DMS53 treated with DMSO at 0.1 percent for 48 hours (cell line): Measurements from ENCODE around the gene CDH13.

ENCODE experiments used
- DNase-seq: peaks from one replicate; lab custom pipeline; 2025; ENCODE audit not compliant: unreplicated experiment; lab: John Stamatoyannopoulos, UW

The CDH13 gene

DNA sequence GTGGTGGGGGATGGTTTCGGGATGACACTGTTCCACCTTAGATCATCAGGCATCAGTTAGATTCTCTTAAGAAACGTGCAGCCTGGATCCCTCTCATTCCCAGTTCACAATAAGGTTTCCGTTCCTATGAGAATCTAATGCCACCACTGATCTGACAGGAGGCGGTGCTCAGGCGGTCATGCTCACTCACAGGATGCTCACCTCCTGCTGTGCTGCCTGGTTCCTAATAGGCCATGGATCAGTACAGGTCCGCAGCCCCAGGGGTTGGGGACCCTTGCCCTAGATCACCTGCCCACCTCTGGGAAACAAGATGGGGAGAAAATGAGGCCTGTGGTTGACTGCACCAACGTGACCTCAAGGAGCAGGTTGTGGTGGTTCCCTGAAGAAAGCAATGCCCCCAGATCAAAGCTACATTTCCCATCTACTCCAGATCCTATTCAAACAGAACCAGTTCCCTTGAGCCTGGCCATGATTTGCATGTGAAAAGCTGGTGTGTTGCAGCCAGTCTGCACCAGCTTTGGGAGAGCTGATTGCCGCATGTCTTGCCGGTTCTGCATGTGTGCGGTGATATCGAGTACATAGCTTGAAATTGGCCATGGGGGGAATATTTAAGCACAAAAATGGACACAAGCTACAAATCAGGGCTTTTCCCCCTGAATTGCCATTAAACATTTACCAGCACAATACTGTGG, 997.8 kb downstream of the CDH13 start:
- DNase-seq = no peak

DNA sequence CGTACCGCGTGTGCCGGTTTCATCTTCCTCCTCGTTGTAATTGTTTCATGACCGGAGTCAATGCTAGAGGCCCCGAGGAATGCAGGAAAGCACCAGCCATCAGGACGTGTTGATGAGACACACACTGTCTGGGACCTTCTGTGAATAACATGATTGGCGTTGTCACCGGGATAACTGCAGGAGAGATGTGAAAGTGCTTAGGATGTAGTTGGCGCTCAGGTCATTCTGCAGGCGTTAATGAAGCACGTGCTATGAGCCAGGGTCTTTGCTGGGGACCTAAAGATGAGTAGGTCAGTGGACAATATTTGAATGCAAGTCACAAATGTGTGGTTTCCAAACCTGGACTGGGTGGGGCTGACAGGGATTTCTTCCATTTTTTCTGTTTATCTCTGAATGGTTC, 999.4 kb downstream of the CDH13 start:
- no peak for DNase-seq

DNA sequence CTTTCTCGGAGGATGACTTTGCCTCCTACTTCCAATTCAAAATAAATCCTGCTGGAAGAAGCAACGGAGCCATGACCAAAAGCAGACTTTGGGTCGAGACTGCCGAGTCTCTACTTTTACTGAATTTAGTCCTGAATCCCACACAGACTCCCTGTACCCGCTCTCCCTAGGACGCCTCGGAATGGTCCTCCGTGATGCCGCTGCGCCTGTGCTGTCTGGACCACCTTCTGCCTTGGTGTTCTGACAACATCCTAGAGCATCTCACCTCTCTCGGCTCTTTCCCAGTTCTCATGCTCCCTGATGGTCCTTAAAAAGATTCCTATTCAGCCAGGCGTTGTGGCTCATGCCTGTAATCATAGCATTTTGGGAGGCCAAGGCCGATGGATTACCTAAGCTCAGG, 999.9 kb downstream of the CDH13 start:
- DNase-seq = no peak

DNA sequence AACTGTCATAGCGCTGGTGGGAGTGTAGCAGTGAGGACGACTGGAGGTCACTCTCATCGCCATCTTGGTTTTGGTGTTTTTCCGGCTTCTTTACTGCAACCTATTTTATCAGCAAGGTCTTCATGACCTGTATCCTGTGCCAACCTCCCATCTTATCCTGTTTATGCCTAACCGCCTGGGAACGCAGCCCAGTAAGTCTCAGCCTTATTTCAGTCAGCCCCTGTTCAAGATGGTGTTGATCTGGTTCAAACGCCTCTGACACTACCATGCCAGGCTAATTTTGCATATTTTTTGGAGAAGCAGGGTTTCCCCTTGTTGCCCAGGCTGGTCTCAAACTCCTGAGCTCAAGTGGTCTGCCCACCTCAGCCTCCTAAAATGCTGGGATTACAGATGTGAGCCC, 1001.2 kb downstream of the CDH13 start:
- DNase-seq = no peak

DNA sequence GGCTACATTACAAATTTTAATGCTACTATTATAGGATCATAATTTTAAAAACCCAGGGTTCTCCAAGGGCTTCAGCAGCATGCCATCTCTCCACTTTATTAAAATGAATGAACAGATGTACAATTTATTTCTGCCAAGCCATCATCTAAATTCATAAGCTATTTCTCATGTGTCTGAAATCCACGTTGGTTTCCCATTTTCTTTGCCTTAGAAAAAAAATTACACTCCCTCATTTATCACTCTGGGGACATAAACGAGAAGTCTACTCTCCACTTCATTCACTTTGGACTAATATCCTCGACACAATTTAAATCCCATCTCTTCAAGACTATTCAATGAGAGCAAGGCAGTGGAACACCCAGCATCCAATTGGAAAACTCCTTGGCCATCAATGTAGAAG, 1002.7 kb downstream of the CDH13 start:
- DNase-seq = no peak

DNA sequence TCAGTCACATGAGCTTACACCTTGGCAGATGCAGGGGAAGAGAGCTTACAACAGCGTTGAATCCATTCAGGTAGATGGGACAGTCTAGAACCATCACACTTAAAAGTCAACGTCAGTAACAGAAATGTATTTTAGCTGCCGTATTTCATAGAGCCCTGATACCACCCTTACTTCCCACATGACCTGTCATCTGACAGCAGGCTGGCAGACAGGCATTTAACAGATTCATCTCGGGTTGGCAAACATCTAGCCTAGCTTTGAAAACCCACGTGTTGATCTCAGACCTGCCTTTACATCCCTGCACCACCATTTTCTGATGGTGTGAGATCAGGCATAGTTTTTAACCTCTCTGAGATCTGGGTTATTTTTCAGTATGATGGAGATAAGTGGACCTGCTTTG, 1003.1 kb downstream of the CDH13 start:
- DNase-seq = no peak

DNA sequence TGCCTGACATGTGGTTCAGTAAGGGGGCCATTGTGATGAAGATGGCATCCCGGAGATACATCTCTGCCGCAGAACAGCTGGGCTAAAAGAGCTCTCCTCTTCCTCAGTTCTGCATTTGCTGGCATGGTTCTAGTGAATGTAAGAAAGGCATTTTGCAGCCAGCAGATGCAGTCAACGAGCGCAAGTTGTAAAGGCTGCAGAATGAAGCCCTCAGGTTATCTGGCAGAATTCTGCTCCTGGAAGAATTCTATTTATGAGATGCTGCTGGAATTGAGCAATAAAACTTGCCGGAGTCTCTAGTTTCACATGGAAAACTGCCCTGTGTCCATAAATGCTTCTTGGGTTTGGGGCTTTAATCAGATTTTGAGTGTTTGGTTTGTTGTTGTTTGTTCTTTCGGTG, 1004.2 kb downstream of the CDH13 start:
- DNase-seq = no peak

DNA sequence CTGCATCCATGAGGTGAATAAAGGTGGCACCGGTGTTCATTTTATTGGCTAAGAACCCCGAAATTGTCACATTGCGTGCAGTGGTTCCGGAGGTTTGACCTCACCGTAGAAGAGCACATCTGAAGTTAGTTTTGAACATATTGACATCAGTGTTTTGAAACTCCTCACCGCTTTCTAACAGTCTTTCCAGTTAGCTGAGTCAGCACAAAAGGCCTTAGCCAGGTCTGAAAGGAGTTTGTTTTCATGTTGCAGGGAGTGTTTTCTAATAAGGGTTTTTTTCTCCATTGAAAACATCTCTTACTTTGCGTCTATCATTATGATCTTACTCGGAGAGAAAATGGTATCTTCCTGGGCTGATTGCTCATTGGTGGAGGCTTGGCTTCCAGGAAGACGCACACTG, 1006.5 kb downstream of the CDH13 start:
- DNase-seq = no peak

DNA sequence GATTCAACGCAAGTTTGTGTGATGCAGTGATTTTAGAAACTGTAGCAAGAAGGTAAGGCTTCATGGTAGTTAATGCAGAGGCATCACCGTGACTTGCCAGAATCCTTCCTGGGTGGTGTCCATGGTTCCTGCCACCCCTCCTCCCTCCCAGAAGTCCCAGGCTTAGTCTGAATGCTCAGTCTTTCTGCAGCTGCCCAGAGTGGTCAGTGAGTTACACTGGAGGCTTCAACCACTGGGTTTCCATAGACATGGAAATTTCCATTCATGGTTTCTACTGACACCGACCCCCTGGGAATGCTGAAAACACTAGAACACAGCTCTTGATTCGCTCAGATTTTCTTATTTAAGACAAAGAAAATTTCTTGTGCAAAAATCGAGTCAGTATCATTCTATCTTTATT, 1021.6 kb downstream of the CDH13 start:
- no peak for DNase-seq

DNA sequence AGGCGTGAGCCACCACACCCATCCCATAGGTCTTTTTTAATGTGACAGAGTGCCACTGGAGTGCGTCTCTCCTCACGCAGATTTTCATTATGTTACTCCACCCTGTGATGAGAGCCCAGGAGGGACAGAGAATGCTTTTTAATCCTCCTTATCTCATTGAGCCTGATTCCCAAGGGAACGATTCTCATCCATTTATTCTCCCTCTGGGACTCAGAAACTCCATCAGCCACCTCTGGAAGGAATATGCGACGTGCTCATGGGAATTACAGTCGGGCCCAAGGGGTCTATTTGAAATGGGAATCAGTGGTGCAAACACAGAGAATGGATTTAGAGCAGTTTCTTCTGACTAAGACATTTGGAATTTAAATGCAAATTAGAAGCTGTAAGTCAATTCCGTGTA, 1025.1 kb downstream of the CDH13 start:
- DNase-seq = no peak

DNA sequence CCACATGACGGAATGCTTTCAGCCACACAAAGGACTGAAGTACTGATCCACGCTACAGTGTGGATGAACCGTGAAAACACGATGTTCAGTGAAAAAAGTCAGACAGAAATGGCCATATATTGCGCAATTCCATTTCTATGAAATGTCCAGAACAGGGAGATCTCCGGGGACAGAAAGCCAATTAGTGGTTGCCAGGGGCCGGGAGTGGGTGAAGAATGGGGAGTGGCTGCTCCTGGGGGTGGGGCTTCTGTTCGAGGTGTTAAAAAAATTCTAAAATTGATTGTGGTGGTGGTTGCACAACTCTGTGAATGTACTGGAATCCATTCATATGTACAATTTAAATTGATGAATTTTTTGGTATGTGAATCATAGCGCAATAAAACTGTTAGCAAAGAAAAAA, 1026.2 kb downstream of the CDH13 start:
- no peak for DNase-seq

DNA sequence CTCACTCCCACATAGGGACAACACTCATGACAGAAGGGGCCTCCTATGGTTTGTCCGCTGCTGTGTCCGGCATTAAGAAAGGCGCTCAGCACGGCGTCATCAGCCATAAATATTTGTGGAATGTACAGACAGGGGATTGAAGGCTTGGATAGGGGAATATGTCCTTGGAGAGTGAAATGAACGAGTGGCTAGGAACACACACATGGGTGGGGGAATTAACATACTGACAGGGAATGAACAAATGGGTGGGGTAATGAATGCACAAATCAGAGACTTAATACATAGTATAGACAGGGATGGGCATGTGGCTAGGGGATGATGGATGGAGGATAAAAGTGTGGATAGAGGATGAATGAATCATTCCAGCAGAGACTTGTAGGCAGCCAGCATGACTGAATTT, 1027.0 kb downstream of the CDH13 start:
- no peak for DNase-seq

DNA sequence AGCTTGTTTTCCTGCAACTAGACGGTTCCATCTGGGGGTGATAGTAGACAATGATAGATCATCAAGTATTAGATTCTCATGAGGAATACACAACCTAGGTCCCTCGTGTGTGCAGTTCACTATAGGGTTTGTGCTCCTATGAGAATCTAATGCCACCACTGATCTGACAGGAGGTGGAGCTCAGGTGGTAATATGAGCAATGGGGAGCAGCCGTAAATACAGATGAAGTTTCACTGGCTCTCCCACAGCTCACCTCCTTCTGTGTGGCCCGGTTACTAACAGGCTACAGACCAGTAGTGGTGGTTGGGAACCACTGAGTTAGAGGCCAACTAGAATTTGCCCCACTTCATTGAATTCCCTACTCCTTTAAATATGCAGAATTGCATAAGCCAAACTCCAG, 1033.5 kb downstream of the CDH13 start:
- no peak for DNase-seq

DNA sequence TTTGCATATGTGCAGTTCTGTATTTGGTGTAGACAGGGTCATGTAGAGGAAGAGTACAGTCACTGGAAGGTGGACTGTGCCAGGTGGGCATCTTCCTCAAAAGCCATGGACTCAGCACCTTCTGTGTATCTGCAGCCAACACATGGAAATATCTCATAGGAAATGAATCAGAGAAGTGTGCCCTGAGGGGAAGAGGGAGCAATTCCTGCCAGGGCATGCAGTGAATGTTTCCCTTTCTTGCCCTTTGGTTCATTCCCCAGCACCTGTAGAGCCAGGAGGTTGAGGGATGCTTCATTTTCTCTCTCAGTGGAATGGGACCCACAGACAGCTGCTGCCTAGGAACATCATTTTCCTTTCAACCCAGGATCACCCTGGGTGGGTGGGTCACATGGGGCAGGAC, 1034.9 kb downstream of the CDH13 start:
- no peak for DNase-seq

DNA sequence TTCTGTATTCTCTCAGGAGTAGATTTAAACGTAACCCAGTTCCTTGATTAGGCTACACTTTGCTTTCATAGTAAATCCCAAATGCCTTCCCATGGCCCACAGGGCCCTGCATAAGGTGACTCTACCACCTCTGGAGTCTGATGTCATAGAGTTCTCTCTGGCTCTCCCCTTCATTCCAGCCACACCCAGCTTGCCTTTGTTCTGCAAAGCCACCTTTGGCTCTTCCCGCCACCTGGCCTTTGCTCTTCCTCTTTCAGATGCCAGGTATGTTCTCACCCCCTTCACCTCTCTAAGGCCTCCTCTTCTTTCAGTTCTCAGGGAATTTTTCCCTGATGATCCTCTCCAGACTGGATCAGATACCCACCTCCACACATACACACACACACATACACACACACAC, 1039.7 kb downstream of the CDH13 start:
- peak; percentile 55 for DNase-seq

DNA sequence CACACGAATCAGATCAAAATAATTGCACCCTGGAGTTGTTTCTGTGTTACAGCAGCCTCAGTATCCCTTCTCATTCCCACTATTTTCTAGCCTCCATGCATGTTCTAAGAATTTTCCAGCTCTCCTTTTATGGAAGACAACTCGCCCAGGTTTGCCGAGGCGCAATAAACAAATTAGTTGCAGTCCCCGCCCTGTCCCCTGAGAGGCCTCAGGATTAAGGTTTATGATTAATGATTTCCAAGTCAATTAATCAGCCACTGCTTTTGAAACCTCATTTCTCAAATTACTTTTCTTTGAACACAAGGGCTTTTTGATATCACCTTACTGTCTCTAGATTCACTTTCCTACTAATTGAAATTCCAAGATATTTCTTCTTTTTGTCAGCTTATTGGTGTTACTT, 1042.7 kb downstream of the CDH13 start:
- no peak for DNase-seq

DNA sequence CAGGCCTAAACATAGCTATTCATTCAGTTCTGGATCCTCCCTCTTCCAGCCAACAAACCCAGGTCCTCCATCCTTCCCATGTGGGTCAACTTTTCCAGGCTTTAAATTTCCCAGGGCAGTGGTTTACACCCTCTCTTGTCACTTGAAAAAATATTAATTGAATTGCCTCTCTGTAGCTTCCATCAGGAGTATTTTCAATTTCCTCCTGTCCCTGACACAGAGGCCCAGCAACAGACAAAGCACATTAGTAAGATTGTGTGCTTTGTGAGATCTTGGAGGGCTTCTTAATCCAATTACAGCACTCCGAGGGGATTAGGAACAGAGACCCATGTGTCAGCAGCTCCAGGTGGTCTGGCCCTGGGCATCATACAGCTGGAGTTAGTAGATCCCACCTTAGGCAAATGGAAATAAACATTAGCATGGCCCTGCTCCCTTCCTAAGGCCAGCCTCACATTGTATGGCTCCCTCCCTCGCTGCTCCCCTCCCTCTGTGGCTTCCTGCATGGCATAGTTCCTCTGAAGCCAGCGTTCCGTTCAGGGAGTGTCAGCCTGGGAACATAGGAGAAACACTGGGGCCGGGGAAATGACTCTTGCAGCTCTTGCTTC, 1048.3 kb downstream of the CDH13 start:
- no peak for DNase-seq

DNA sequence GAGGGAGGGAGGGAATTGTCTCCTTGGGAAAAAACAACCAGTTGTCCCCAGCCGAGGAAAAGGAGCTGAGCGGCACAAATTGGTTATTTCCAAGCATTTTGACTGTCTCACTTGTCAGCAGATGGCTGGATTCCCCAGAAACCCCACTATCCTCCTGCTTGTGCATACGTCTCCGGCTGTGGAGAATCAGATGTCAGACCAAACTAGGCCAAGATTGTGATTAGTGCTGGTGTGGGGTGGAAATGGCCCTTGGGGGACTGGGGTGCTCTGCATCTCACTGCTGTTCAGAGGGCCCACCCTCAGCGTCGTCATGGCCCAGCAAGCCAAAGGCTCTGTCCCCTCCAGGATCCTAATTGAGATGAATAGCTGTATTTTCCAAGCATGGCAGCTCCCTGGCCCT, 1049.3 kb downstream of the CDH13 start:
- no peak for DNase-seq

DNA sequence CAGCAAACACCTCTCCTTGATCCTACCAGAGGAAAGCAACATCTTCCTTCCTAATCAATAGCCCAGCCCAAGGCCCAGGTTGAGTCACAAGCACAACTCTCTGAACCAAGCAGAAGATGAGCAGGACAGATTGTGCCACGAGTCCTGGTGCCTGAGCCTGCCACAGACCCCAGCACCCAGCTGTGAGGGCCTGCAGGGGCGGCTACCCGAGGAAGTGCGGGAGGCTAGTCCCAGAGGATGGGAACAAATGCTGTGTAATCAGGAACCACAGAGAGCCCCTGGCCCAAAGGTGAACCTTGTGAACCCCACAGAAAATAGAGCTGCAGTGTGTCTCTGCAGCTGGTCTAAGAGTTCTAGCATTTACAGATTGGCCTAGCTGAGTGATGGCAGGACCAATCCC, 1054.2 kb downstream of the CDH13 start:
- no peak for DNase-seq

DNA sequence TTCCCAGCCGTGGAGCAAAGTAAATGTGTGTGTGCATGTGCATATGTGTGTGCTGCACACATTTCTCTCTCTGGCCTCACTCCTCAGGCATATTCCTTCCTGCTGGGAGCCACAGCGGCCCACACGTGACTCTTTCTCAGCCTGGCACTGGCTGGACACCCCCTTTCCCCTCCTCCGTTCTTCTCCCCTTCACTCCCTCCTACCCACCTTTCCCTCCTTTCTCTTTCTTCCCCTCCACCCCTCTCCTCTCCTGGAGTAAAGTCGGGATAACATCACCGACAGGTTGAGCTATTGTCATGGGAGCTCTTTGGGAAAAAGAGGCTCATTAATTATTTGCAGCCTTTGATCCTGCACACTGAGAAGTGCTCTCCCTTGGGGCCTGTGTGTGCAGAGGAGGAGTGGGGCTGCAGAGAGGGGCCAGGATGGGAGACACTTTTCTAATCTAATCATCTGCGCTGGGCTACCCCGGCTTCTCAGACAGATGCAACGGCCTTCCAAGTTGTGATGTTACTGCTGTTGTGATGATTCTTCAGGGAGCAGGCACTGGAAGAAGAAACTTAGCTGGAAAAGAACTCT, 1054.7 kb downstream of the CDH13 start:
- DNase-seq = no peak

DNA sequence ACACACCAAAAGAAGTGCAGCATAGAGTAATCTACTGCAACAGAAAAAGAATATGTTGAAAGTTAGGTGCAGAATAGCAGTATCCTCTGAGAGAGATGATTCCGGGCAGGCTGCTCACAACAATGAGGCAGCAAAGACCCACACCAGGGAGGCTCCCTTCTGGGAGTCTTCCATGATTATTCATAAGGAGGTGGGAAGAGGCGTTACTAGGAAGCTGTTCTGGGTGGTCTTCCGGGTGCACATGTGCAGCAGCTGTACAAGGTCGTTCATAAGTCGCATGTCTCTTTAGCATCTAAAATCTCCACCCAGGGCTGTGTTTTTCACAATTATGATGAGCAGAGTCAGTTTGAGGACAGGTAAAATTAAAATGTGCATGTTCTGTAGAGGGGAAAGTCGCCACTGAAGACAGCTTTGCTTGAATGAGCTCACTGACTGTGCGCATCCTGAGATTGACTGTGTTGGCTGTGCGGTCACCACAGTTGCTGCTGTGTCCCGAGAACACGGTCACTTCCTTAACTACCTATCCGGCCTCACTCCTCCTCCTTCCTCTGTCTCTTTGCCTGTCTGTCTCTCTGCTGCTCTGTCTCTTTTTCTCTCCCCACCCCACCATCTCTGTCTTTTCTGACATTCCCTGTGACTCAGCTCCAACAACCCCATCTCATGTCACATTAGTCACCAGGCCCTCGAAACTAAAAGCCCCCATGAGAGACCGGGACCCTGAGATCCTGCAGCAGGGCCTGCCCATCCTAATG, 1055.5 kb downstream of the CDH13 start:
- DNase-seq = no peak

DNA sequence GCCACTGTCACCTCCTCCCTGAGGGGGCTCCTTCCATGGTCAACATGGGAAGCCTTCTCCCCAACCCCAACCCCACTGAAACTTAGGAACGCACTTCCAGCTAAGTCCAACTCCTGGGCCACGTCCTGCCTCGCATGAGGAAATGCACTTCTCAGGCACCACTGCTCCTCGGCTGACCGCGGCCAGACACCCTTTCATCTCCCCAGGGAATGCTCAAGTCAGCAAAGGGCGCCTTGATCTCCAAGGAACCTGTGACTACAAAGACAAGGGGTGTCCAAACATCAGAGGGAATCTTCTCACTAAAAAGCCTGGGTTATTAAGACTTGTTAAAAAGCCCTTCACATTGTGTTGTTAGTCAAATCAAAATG, 1056.1 kb downstream of the CDH13 start:
- no peak for DNase-seq
